HG02642 (cell line): ENCODE results near the gene CTNS.
"Not testable (repeated sequence)": the region's sequence is repeated elsewhere in the genome, so short reads cannot be mapped to it uniquely, and the experiment has no call there.

ENCODE experiments used
- ATAC-seq: cut with Tn5 transposase; IDR thresholded peaks from one replicate; pipeline ENCODE4 v1.9.1; 2021; ENCODE audit warnings: mild to moderate bottlenecking; ENCODE audit not compliant: unreplicated experiment, poor library complexity

Gene CTNS

GRCh38 chr17:3681057-3681456 is 44.5 kb downstream of the CTNS start:
- ATAC-seq = no peak

- ATAC-seq = no peak
These were observed 45.0 kb downstream of the CTNS start for GRCh38 chr17:3681565-3681964.

DNA sequence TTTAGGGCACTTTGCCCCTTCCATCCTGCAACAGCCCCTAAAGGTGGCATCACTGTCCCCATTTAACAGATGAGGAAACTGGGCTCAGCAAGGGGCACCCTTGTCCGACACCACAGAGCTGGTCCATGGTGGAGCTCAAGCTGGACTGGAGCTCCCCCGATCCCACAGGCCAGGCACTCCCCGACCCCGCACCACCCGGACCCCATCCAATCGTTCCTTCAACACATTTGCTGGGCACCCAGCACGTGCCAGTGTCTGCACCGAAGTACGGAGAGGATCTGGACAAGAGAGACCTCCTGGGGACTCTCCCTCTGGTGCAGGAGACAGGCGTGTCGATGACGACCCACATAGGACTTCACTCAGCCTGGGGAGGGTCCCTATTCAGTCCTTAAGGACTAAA is 45.5 kb downstream of the CTNS start:
- no peak for ATAC-seq

GRCh38 chr17:3683054-3683511 is 46.5 kb downstream of the CTNS start:
- ATAC-seq = peak; percentile 61

GRCh38 chr17:3685174-3685573 is 48.6 kb downstream of the CTNS start:
- no peak for ATAC-seq

GRCh38 chr17:3688027-3688553 is 51.5 kb downstream of the CTNS start:
- ATAC-seq = no peak

GRCh38 chr17:3688852-3689261 is 52.3 kb downstream of the CTNS start:
- ATAC-seq = no peak

- no peak for ATAC-seq
These were observed 52.9 kb downstream of the CTNS start for GRCh38 chr17:3689262-3690093.

- no peak for ATAC-seq
These were observed 53.6 kb downstream of the CTNS start for GRCh38 chr17:3690094-3690715.

- no peak for ATAC-seq
These were observed 55.1 kb downstream of the CTNS start for GRCh38 chr17:3691617-3692067.

- ATAC-seq = no peak
These were observed 55.8 kb downstream of the CTNS start for GRCh38 chr17:3692346-3692745.

DNA sequence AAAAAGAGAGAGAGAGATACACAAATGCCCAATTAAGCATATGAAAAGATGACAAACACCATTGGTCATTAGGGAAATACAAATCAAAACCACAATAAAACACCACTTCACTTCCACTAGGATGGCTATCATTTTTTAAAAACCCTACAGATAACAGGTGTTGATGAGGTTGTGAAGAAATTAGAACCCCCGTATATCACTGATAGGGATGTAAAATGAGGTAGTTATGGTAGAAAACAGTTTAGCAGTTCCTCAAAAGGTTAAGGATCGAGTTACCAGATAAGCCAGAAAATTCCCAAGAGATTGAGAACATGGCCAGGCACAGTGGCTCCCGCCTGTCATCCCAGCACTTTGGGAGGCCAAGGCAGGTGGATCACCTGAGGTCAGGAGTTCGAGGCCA is 56.6 kb downstream of the CTNS start:
- no peak for ATAC-seq

DNA sequence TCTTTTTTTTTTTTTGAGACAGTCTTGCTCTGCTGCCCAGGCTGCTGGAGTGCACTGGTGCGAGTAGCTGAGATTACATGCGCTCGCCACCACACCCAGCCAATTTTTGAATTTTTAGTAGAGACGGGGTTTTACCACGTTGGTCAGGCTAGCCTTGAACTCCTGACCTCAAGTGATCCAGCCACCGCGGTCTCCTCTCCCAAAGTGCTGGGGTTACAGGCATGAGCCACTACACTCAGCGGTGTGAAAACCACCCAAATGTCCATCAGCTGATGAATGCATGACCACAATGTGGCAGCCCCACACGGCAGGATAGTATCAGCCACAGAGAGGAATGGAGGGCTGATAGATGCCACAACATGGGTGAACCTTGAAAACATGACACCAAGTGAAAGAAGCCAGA is 57.3 kb downstream of the CTNS start:
- ATAC-seq = peak; percentile 48

- ATAC-seq = no peak
These were observed 58.7 kb downstream of the CTNS start for GRCh38 chr17:3695129-3695722.

DNA sequence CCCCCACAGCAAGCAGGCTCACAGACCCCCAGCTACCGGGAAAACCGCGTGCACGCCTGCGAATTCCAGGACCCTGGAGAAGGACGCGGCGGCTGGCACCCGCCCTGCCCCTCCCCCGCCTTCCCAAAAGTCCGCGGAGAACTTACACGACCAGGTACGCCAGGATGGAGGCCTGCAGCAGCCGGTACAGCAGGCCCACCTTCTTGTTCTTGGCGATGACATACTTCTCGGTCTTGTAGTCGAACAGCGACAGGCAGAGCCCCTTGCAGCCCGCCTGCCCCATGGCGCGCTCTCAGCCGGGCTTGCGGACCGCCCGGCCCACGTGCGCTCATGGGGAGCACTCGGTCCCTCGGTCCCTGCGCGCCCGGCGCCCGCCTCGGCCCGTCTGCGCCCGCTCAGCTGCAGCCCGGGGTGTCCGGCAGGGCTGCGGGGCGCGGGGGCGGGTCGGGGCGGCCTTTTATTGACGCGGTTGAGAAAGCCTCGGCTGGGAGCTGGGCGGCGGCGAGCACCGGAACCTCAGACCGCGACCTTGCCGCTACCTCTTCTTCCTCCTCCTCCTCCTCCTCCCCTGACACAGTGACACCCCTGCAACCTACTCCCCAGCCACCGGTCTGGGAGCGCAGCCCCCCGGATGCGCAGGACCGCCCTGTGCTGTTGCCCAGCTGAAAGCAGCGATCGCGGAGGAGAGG is 59.3 kb downstream of the CTNS start, which contains the start of gene P2RX5:
Gene P2RX5, minus strand, starts transcription at position 433 of the 689 bp plus-strand sequence. Its CDS starts 150 bp downstream, at position 283.
- no peak for ATAC-seq

DNA sequence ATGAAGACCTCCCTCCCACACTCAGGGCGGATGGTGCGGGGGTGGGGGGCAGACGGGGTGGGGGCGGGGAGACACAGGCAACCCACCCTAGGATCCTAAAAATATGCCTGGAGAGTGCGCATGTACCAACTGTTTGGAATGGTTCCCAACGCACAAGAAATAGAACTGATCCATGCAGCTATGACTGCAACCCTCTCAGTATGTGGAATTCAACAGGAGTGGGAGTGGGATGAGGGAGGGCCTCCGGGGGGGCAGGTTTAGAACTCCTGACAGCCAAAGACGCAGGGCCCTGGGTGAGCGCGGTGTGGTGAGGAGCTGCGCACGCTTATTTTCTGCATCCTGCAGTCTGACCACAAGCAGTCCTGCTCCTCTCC is 60.5 kb downstream of the CTNS start:
- ATAC-seq = no peak

GRCh38 chr17:3698139-3698538 is 61.6 kb downstream of the CTNS start:
- no peak for ATAC-seq

DNA sequence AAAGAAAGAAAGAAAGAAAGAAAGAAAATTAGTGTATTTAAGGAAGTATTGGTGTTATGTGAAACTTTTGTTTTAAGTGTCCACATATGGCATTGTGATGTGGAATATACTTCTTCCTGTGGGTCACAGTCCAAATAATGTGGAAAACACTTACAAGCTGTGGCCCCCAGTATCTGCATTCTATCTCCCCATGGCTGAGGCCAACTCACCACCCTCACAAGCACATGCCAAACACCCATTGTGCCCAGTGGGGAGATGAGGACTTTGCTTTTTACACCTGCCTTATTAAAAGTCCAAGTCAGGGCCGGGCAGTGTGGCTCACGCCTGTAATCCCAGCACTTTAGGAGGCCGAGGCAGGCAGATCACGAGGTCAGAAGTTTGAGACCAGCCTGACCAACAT is 63.4 kb downstream of the CTNS start:
- ATAC-seq = no peak

DNA sequence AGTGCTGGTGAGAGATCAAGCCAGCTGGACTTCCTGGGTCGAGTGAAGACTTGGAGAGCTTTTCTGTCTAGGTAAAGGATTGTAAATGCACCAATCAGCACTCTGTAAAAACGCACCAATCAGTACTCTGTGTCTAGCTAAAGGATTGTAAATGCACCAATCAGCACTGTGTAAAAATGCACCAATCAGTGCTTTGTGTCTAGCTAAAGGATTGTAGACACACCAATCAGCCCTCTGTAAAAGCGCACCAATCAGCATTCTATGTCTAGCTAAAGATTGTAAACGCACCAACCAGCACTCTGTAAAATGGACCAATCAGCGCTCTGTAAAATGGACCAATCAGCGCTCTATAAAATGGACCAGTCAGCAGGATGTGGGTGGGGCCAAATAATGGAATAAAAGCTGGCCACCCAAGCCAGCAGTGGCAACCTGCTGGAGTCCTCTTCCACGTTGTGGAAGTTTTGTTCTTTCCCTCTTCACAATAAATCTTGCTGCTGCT is 65.5 kb downstream of the CTNS start:
- ATAC-seq = not testable (repeated sequence)
